NCI-H526 (cell line): Measurements from ENCODE around the gene TBX4.

Source experiments
- DNase-seq, 2 experiments: peaks; one replicate each; lab custom pipeline; 2025; lab: John Stamatoyannopoulos, UW

Gene TBX4

GRCh38 chr17:61454381-61455323 is 2.4 kb downstream of the TBX4 start:
- no peak for DNase-seq

- DNase-seq = no peak
These were observed 3.3 kb downstream of the TBX4 start for GRCh38 chr17:61455324-61456060.

- no peak for DNase-seq
These were observed 3.9 kb downstream of the TBX4 start for GRCh38 chr17:61456061-61456681.

DNA sequence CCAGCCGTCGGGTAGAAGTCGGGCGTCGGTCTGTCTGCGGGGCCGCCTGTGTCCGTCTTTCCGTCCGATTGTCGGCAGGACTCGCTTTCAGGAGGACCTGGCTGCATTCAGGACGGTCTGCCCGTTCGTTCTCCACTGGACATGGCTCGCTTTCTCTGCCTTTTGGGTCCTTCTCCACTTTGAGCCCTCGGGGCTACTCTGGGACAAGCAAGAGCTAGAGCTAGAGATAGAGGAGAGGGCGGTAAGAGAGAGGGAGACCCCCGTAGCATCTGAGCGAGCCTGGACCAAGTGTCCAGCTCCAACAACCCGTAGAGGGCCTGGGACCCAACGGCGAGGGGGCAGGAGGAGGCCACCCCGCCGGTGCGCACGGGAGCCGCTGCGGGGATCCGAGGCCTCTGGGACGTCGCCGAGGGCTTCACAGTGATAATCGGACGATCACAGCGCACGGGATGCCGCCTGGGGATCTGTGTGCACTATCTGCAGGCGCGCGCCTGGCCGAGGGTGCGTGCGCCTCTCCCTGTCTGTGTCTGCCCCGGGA is 4.5 kb downstream of the TBX4 start:
- no peak for DNase-seq

- DNase-seq = peak in 1 of 2 experiments; percentile 16
These were observed 5.2 kb downstream of the TBX4 start for GRCh38 chr17:61457226-61457983.

DNA sequence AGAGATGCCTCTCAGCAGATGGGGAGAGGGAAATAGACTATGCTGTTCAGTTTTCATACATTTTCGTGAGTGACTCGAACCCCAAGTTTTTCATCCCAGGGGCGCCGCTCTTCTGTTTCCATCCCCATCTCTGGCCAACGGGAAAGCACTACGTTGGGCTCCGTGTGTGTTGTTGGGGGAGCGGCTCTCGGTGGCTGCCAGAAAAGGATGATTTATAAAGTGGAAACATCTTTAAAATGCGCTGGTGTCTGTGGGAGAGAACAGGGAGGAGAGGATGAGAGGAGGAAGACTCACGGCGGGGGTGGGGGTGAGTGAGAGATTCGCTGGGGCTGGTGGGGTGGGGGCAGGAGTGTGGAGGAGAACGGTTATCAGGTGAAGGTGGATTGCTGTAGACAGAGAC is 5.8 kb downstream of the TBX4 start:
- no peak for DNase-seq

- DNase-seq = no peak
These were observed 6.4 kb downstream of the TBX4 start for GRCh38 chr17:61458421-61459141.

DNA sequence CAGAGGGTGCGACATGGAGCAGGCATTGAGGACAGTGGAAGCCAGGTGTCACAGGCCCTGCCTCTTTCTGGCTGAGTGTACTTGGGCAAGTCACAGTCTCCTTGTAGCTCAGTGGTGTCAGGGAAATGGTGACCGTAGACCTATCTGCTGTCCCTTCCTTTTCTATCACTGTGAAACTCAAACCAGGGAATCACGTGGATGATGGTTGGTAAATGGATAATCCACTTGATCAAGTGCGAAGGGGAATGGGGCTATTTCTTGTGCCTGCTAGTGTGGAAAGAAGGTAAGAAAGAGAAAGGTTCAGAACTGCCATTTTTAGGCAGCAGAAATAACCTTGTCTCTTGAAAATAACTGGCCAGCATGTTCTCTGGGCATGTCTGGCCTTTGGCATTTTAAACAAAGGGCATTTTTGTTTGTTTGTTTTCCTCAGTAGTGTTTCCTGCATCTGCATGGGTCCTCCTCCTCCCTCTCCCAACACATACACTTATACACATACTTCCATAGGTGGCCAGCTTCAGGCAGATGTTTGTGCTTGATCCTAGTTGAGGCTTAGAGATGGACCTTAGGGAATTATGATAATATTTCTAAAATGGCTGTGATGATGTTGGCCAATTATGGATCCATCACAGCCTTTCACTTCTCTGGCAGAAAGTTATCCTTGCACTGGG is 7.1 kb downstream of the TBX4 start:
- no peak for DNase-seq

GRCh38 chr17:61459939-61460718 is 7.9 kb downstream of the TBX4 start:
- no peak for DNase-seq

- DNase-seq = no peak
These were observed 8.8 kb downstream of the TBX4 start for GRCh38 chr17:61460796-61461585.

- DNase-seq = no peak
These were observed 9.4 kb downstream of the TBX4 start for GRCh38 chr17:61461586-61461966.

GRCh38 chr17:61461967-61462718 is 9.9 kb downstream of the TBX4 start:
- peak in 1 of 2 experiments; percentile 47 for DNase-seq

GRCh38 chr17:61462719-61463315 is 10.6 kb downstream of the TBX4 start:
- peak in 1 of 2 experiments; percentile 38 for DNase-seq

- DNase-seq = peak in 1 of 2 experiments; percentile 16
These were observed 11.3 kb downstream of the TBX4 start for GRCh38 chr17:61463316-61464129.

DNA sequence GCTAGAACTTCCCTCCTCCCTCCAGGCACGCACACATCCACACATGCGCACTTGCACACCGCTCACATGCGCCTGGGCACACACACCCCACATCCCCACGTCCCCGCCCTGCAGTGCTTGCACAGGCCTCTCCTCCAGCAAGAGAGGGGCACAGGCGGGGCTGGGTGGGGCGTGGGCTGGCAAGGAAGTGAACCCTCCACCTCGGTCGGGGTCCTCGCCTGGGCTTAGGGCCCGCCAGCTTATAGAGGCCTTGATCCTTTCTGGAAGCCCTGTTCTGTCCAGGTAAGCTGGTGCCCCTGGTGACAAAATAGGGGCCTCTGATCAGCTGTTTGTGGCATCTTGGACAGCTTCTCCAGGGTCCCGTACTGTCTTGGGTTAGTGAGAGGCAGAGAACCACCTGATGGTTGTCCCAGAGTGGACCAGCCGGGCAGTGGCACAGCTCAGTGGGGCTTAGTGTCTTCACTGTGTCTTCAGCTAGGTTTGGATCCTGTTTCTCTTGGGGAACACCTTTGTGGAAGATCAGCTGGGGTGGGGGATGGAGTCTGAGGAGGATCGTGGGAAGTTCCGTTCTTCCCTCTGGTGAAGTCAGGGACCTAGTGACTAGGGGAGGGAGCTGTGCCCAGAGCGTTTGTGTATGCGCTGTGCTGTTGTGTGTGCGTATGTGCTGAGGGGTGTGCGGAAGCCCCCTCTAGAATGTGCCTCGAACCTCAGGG is 12.1 kb downstream of the TBX4 start:
- no peak for DNase-seq

DNA sequence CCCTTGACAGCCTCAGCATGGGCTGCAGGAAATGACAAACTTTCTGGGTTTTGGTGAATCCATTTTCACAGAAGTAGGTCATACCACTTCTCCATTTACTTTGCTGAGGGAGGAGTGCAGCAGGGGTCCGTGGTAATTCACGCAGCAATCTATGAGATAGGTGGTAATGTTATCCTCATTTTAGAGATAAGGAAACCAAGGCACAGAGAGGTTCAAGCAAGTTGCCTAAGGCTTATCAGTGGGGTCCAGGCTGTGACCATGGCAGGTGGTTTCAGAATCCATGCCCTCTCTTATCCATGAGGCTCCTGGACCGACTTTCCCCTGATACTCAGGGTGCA is 12.6 kb downstream of the TBX4 start:
- no peak for DNase-seq
